GM06990 (cell line): ENCODE results near the gene NR4A1.

Experiments
- DNase-seq: peaks from one replicate; pipeline ENCODE4 v3.0.0-alpha.2; 2011; ENCODE audit not compliant: insufficient read length; ENCODE audit errors: extremely low read depth
- H3K27me3 ChIP-seq: replicated peaks from 2 replicates; pipeline ENCODE4 v1.6.0; 2011; ENCODE audit warnings: low read length; ENCODE audit not compliant: control insufficient read depth, insufficient read depth
- H3K36me3 ChIP-seq: 2 replicates; pipeline ENCODE4 v1.5.1; 2011; ENCODE audit warnings: low read length; ENCODE audit not compliant: control insufficient read depth, insufficient read depth
- H3K4me3 ChIP-seq: replicated peaks from 2 replicates; pipeline ENCODE4 v1.5.1; 2011; ENCODE audit warnings: low read depth, mild to moderate bottlenecking, control low read depth, low read length
- TF ChIP-seq, protein P1 (sequence below): IDR thresholded peaks from 2 replicates; pipeline ENCODE4 v1.5.1; 2011; ENCODE audit warnings: low read length, control low read depth, mild to moderate bottlenecking, inconsistent platforms; ENCODE audit not compliant: insufficient read depth, poor library complexity, severe bottlenecking

Gene NR4A1

DNA sequence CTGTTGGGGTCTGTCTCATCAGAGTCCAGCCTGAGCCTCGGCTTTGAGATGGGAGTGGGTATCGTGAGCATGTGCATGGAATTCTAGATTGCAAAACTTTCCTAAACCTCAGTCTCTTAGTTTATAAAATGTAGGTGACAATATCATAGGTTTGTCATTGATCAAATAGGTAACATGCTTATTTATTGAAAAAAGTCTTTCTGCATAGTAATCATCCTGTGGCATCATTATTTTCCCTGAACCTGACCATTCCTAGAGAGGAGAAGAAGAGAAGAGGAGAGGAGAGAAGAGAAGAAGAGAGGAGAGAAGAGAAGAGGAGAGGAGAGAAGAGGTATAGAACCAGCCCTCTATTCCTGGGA lies 32.4 kb downstream of the NR4A1 start:
- Histone ChIP-seq H3K27me3 (no peaks in the 10 kb centered on the region), H3K36me3 (no peaks in the 10 kb centered on the region; the same call in none of the 2 replicates), H3K4me3 (no peak overlapping the region)
- DNase-seq = no peak
- TF ChIP-seq, protein P1, sequence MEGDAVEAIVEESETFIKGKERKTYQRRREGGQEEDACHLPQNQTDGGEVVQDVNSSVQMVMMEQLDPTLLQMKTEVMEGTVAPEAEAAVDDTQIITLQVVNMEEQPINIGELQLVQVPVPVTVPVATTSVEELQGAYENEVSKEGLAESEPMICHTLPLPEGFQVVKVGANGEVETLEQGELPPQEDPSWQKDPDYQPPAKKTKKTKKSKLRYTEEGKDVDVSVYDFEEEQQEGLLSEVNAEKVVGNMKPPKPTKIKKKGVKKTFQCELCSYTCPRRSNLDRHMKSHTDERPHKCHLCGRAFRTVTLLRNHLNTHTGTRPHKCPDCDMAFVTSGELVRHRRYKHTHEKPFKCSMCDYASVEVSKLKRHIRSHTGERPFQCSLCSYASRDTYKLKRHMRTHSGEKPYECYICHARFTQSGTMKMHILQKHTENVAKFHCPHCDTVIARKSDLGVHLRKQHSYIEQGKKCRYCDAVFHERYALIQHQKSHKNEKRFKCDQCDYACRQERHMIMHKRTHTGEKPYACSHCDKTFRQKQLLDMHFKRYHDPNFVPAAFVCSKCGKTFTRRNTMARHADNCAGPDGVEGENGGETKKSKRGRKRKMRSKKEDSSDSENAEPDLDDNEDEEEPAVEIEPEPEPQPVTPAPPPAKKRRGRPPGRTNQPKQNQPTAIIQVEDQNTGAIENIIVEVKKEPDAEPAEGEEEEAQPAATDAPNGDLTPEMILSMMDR = no peak

DNA sequence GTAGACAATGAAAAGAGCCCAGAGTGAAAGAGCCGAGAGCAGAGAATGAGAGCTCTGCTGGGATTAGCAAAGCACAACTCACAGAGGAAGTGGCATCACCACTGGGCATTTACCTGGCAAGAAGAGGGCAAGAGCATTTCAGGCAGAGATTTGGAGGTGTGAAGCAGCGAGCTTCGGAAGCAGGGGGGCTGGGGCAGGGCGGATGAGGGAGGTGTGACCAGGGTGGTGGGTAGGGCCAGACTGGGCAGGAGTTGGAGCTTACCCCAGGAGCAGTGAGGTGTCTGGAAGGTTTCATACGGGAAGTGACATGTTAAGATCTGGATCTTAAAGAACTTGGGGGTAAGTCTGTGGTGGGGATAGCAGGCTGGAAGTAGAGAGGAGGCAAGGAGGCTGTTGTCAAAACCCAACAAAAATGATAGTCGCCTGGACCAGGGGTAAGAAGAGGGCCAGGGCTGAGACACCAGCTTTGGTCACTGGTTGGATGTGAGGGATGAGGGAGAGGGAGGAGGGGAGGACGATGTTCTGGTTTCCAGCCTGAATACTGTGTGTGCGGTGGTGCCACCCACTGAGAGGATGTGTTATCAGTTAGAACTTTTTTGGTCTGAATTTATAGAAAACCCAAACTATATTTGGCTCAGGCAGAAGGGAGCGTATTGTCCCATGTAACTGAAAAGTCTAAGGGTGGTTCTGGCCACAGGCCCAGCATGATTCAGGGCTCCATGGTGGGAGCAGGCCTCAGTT lies 33.4 kb downstream of the NR4A1 start:
- Histone ChIP-seq H3K36me3 (no peaks in the 10 kb centered on the region; the same call in 1 of the 2 replicates), H3K4me3 (no peak overlapping the region), H3K27me3 (no peaks in the 10 kb centered on the region)
- no peak for DNase-seq
- TF ChIP-seq, protein P1 = no peak

DNA sequence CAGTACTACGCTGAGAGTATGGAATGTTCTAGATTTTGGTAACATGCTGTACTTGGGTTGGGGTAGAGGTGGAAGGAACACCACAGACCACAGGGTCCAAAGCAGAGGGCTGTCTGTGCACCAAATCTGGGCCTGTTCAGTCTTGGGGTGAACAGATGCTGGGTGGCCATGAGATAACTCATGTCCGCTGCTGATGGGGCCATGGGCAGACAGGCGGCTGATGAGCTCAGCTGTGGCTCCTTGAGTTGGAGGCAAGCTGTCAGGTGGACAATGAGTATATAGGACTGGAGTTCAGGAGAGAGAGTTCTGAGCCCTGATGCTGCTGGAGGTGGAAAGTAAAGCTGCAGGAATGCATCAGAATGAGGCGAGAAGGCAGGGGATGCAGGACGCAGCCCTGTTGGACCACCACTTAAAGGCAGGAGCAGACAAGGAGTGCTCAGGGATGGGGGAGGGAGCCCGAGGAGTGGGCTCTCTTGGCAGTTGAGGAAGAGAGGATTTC lies 34.5 kb downstream of the NR4A1 start:
- Histone ChIP-seq H3K27me3 (no peaks in the 10 kb centered on the region; the same call in 1 of the 2 replicates), H3K4me3 (no peak overlapping the region), H3K36me3 (no peaks in the 10 kb centered on the region)
- DNase-seq = no peak
- TF ChIP-seq, protein P1 = no peak

DNA sequence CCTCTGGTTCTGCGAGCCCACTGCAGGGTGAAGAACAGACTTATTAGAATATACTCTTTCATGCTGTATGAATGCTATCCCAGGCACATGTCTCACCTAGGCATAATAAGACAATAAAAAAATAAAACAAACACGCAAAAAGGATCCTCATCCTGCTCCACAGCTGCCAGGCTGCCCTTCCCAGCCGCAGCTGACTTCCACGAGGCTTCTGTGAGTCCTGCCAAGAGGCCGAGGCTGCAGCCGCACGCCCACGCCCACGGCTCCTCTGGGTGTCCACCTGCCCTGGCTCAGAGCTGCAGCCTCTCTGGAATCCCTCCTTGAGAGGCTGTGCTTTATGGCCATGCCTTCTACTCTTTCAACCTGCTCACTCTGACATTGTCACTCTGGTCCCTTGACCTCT lies 35.1 kb downstream of the NR4A1 start:
- no peak for DNase-seq
- H3K4me3 ChIP-seq = no peak overlapping the region
- TF ChIP-seq, protein P1 = no peak
- H3K27me3 ChIP-seq = no peaks in the 10 kb centered on the region; the same call in 1 of the 2 replicates
- H3K36me3 ChIP-seq = no peaks in the 10 kb centered on the region

DNA sequence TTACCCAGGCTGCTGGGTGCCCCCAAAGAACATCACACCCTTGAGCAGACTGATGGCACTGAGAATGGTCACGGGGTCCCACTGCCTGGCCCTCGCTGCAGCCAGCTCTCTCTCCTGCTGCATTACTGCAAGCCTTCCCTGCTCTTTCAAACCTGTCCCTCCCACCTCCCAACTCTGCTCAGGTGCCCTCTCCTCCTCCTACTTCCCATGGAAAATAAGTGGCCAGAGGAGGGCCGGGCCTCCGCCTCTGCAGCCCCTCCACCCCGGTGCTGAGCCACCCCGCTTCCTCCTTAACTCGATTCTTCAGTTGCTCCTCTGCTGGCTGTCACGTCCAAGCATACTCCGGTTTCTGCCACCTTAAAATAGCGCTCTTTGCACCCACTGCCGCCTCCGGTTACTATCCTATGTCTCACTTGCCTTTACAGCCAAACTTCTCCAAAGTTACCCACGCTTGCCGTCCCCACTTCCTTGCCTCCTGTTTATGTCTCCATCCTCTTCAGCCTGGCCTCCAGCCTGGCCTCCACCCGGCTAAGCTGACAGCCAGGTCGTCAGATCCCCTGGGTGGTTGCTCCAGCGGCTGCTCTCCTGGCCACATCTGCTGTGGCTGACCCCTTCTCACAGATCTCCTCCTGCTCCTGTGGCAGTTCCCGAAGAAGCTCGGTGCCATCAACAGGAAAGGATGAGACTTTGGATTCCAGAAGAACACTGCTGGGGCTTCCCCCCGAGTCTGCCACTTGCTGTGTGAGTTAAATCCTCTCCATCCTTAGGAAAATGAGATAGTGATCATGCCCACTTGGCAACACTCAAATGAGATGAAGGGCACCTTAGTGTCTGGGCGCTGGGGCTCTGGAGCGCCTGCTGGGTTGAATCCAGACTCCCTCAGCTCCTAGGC lies 35.9 kb downstream of the NR4A1 start:
- Histone ChIP-seq H3K27me3 (no peaks in the 10 kb centered on the region; the same call in 1 of the 2 replicates), H3K36me3 (no peaks in the 10 kb centered on the region), H3K4me3 (no peak overlapping the region)
- TF ChIP-seq, protein P1 = no peak
- no peak for DNase-seq
